Measurements from ENCODE around the gene TBCE. TPM values are rescaled to one million over a fixed set of nuclear protein-coding genes. Genes with fewer than 3 reads are reported as not detected.

The TBCE gene
- total and polyA plus RNA-seq, 9 of the 15 experiments (the other 6 are each of a cell fraction or from before 2014, with no cell fraction given) = 52.6 to 92.1 (median 82.1) TPM

DNA sequence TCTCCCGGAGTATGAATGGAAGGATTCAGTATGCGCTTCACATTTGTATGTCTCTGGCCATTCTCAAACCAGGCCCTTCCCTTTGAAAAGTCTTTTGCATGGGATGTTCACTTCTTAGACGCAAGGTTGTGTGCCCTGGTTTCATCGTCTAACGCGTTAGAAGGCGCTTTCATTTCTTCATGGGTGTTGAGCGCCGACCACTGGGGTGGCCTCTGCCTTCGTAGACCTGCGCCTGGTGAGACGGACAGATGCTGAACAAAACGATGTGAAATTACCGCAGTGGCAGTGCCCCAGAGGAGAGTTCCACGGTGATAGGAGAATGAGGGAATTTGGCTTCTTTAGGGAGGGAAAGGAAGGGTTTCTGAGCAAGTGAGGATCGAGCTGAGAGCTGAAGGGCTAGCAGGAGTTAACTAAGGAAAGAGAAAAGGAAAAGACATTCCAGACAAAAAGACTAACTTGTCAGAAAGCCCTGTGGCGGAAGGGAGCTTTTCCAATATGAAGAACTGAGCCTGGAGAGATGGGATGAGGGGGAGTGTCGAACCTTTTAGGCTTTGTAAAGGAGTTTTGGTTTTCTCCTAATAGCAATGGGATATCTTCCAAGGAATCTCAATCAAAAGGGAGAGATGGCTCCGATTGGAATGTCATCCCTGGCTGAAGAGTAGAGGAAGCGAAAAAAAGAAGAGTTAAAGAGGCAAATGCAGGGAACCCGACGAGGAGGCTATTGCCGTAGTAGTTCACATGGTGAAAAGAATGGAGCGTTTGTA is 37.9 kb upstream of the TBCE start (continued):
- 0 out of 2 replicates have a peak, but pooled peaks have one; percentile 21 for TF ChIP-seq ZNF263 (CRISPR knock-in tag; IDR thresholded peaks at IDR 0.05; ENCODE audit: borderline replicate concordance)
- TF ChIP-seq RUNX1 (IDR thresholded peaks at IDR 0.05; ENCODE audit: low read depth) = no peak
- TF ChIP-seq, protein P1, sequence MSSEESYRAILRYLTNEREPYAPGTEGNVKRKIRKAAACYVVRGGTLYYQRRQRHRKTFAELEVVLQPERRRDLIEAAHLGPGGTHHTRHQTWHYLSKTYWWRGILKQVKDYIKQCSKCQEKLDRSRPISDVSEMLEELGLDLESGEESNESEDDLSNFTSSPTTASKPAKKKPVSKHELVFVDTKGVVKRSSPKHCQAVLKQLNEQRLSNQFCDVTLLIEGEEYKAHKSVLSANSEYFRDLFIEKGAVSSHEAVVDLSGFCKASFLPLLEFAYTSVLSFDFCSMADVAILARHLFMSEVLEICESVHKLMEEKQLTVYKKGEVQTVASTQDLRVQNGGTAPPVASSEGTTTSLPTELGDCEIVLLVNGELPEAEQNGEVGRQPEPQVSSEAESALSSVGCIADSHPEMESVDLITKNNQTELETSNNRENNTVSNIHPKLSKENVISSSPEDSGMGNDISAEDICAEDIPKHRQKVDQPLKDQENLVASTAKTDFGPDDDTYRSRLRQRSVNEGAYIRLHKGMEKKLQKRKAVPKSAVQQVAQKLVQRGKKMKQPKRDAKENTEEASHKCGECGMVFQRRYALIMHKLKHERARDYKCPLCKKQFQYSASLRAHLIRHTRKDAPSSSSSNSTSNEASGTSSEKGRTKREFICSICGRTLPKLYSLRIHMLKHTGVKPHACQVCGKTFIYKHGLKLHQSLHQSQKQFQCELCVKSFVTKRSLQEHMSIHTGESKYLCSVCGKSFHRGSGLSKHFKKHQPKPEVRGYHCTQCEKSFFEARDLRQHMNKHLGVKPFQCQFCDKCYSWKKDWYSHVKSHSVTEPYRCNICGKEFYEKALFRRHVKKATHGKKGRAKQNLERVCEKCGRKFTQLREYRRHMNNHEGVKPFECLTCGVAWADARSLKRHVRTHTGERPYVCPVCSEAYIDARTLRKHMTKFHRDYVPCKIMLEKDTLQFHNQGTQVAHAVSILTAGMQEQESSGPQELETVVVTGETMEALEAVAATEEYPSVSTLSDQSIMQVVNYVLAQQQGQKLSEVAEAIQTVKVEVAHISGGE (CRISPR knock-in tag; IDR thresholded peaks at IDR 0.05) = peak in 1 of 3 experiments; percentile 93; a peak in 1 of 6 replicates
- no peak for TF ChIP-seq IRF2 (CRISPR knock-in tag; IDR thresholded peaks at IDR 0.05)
- TF ChIP-seq POLR2G (IDR thresholded peaks at IDR 0.05; ENCODE audit: low read depth, low read length) = no peak
- no peak; the same call in 1 of the 2 replicates for TF ChIP-seq PHF8 (IDR thresholded peaks at IDR 0.05; ENCODE audit: borderline replicate concordance, low read length)
- no peak for TF ChIP-seq RBM14 (IDR thresholded peaks at IDR 0.05; ENCODE audit: borderline replicate concordance, insufficient read depth, low read depth, low read length)
- TF ChIP-seq, protein P2, sequence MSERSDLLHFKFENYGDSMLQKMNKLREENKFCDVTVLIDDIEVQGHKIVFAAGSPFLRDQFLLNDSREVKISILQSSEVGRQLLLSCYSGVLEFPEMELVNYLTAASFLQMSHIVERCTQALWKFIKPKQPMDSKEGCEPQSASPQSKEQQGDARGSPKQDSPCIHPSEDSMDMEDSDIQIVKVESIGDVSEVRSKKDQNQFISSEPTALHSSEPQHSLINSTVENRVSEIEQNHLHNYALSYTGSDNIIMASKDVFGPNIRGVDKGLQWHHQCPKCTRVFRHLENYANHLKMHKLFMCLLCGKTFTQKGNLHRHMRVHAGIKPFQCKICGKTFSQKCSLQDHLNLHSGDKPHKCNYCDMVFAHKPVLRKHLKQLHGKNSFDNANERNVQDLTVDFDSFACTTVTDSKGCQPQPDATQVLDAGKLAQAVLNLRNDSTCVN (CRISPR knock-in tag; IDR thresholded peaks at IDR 0.05) = 0 out of 2 replicates have a peak, but pooled peaks have one; percentile 27
- TF ChIP-seq, protein P3, sequence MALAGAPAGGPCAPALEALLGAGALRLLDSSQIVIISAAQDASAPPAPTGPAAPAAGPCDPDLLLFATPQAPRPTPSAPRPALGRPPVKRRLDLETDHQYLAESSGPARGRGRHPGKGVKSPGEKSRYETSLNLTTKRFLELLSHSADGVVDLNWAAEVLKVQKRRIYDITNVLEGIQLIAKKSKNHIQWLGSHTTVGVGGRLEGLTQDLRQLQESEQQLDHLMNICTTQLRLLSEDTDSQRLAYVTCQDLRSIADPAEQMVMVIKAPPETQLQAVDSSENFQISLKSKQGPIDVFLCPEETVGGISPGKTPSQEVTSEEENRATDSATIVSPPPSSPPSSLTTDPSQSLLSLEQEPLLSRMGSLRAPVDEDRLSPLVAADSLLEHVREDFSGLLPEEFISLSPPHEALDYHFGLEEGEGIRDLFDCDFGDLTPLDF (CRISPR knock-in tag; IDR thresholded peaks at IDR 0.05) = peak; percentile 24; the same call in 1 of the 2 replicates
- no peak for TF ChIP-seq GABPB2 (CRISPR knock-in tag; conservative IDR thresholded peaks at IDR 0.05)
- TF ChIP-seq CCNT2 (IDR thresholded peaks at IDR 0.05; ENCODE audit: borderline replicate concordance, extremely low read depth, insufficient read length, low read depth, low read length) = no peak
- TF ChIP-seq TFAM (CRISPR knock-in tag; conservative IDR thresholded peaks at IDR 0.05) = no peak
- TF ChIP-seq ZNF12 (CRISPR knock-in tag; IDR thresholded peaks at IDR 0.05) = 0 out of 2 replicates have a peak, but pooled peaks have one; percentile 61
- TF ChIP-seq ZFX (CRISPR knock-in tag; IDR thresholded peaks at IDR 0.05) = 0 out of 2 replicates have a peak, but pooled peaks have one; percentile 28
- peak in 1 of 2 experiments; percentile 1; a peak in 1 of 4 replicates for TF ChIP-seq FOXK2 (conservative IDR thresholded peaks at IDR 0.05 in 1 of 2, IDR thresholded peaks at IDR 0.05 in 1 of 2; ENCODE audit: low read depth in 2 of 2)
- peak; percentile 26 for TF ChIP-seq HNRNPLL (IDR thresholded peaks at IDR 0.05; ENCODE audit: low read depth, low read length, poor library complexity, severe bottlenecking)
- TF ChIP-seq GTF2E2 (tag; IDR thresholded peaks at IDR 0.05) = peak; percentile 77; the same call in 1 of the 2 replicates
- TF ChIP-seq SMARCA5 (IDR thresholded peaks at IDR 0.05) = peak; percentile 65; the same call in 1 of the 2 replicates
- no peak; the same call in 1 of the 2 replicates for TF ChIP-seq TOE1 (IDR thresholded peaks at IDR 0.05; ENCODE audit: borderline replicate concordance)
- TF ChIP-seq TOE1 (CRISPR knock-in tag; IDR thresholded peaks at IDR 0.05; ENCODE audit: borderline replicate concordance, low read depth) = no peak
